Kidney tubule cell (primary cell): ENCODE measurements around the gene KHDC1.
"Not testable (repeated sequence)": the region's sequence is repeated elsewhere in the genome, so short reads cannot be mapped to it uniquely, and the experiment has no call there.

Experiments
- DNase-seq: peaks from one replicate; pipeline ENCODE4 v3.0.0-alpha.2; 2018; ENCODE audit warnings: low spot score

KHDC1 gene

DNA sequence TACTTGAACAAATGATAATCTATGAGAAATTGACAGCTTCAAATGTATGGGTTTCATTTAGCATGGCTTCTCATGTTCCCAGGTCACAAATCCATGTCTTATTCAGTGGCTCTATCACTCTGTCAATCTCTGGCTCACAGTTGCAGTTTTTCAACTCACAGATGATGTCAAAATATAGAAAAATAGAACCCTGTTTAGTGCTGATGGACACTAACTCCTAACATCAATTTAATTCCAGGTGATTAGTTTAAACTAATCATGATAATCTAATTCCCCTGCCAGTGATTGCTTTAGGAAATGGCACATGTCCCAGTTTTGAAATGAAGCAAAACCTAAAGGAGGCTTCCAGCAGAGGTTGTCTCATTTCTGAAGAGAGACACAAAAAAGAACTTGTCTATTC lies 13.0 kb downstream of the KHDC1 start:
- no peak for DNase-seq

DNA sequence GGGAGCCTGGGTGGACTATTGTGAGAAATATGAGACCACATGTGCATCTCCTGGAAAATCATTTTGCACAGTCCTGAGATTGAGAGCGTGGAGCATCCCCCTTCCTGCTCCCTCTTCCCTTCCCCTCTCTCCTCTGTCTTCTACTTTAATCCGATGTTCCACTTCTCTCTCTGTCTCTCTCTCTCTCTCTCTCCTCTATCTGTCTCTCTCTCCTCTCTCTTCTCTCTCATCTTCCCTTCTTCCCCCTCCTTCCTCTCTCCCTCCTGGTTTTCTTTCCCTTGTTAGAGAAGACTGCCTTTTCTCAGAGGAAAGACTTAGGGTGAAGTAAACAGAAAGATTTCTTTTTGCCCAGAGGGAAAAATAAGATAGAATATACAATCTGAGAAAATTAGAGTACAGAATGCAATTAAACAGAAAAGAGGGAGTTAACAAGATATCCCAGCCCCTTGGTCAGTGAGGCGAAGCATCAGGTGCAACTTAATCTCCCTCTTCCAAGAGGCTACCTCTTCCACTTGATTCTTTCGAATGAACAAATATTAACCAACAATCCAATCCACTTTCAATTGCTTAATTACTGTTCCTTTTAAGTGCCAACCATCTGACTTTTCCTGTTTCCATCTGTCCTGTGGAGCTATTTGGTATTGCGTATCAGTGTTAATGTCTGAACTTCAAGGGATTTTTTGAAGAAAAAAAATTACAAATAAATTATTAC lies 14.6 kb downstream of the KHDC1 start:
- DNase-seq = no peak

DNA sequence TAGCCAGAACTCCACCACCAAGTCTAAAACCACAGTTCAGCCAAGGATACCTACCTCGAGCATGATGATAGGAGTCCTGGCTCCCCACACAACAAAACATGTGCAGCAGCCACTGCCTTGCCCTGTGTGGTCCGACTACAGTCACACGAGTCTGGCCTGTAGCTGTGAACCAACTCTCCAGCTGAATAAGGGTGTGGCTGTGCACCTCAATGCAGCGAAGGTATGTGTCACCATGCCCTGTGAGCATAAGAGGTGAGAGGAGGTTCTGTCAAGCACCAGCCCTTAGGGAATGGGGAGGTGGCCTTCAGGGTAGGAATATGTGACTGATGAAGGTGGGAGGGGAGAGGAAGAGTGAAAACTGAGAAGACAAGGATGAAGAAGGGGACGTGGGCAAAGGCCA lies 21.0 kb downstream of the KHDC1 start:
- no peak for DNase-seq

DNA sequence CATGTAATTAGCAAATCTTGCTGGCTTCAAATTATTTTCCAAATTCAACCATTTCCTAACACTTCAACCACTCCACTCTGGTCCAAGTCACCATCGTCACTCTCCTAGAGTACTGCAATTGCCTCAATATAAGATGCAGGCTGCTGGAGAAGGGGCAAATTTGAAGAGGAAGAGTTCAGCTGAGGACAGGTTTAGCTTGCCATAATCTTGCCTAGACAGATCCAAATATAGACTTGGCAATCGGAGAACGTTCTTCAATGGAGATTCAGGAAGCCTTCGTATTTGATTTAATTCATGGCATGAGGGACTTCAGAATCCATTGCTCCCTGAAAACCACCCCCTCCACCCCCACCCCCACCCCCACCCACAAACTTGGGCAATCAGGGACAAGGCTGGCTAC lies 22.3 kb downstream of the KHDC1 start:
- no peak for DNase-seq

DNA sequence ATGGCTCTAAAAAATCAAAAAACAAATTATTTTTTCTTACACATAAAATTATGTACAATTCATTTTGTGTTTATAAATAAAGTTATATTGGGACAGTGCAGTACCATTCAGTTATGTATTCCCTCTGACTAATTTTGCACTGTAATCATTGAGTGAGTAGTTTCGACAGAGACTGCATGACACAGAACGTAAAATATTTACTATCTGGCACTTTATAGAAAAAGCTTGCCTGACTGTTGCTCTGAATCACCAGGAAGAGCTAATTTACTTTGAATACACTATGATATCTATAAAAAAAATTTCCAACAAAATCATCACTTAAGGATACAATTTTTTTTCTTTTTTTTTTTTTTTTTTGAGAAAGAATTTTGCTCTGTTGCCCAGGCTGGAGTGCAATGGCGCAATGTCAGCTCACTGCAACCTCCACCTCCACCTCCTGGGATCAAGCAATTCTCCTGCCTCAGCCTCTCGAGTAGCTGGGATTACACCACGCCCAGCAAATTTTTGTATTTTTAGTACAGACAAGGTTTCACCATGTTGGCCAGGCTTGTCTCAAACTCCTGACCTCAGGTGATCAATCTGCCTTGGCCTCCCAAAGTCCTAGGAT lies 26.7 kb downstream of the KHDC1 start:
- DNase-seq = peak; percentile 89

DNA sequence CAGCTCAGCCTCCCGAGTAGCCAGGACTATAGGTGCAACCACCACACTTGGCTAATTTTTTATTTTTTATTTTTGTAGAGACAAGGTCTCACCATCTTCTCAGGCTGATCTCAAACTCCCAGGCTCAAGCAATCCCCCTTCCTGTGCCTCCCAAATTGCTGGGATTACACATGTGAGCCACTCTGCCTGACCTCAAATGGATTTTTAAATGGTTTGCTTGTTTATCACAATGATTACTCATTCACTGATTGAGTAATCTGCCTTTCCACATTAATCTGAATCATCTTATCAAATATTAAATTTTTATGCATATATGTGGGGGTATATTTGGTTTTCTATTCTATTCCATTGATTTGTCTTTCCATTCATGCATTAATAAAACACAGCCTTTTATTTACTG lies 28.3 kb downstream of the KHDC1 start:
- DNase-seq = peak; percentile 46

DNA sequence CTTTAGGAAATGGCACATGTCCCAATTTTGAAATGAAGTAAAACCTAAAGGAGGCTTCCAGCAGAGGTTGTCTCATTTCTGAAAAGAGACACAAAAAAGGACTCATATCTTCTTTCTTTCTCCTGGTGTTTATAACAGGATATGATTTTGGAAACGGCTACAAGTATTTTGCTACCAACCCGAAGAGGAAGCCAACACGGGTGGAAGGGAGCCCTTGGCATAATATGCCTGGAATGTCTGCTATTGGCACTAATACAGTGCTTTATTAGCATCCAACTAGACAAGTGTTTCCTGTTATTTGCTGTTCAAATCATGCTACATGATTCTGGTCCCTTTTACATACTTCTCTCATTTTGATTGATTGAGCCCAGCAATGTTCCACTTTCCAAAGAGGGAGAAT lies 29.0 kb downstream of the KHDC1 start:
- not testable (repeated sequence) for DNase-seq

DNA sequence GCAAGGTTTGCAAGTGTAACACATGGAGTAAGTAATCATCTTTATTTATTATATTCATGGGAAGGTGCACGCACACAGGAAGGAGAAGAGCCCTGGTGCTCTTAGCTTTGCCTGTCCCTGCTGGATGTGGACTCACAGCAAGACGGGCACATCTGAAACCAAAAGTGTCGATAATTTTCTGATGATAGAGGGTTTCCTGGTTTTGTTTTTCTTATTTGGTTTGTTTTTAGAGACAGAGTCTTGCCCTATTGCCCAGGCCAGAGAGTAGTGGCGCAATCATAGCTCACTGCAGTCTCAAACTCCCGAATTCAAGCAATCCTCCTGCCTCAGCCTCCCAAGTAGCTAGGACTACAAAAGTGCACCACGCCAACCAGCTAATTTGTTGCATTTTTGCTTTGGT lies 29.9 kb downstream of the KHDC1 start:
- DNase-seq = no peak

DNA sequence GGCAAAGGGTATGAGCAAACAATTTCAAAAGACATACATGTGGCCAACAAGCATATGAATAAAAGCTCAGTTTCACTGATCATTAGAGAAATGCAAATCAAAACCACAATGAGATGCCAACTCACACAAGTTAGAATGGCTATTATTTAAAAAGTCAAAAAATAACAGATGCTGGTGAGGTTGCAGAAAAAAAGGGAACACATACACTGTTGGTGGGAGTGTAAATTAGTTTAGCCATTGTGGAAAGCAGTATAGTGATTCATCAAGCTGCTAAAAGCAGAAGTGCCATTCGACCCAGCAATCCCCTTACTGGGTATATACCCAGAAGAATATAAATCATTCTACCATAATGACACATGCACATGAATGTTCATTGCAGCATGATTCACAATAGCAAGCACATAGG lies 31.0 kb downstream of the KHDC1 start:
- no peak for DNase-seq

DNA sequence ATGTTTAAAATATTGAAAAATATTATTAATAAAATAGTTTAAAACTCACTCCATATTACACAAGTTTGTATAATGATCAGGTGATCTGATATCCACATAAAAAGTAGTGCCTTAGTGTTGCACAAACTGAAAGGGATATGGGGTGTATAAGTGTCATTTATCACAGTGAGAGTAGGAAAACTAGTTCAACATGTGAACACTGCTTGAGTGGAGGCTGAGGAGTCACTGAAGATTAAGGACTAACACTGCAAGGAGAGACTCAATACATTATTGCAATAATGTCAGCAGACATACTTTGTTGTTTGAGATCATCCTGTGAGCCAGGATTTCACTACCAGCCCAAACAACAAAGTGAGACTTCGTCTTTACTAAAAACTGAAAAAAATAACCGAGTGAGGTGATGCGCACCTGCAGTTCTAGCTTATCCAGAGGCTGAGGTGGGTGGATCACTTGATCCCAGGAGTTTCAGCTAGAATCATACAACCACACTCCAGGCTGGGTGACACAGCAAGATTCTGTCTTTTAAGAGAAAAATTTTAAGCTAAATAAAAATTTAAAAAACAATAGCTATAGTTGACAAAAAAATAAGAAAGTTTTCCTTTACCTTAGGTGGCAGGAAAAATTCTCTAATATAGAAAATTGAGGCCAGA lies 35.3 kb downstream of the KHDC1 start:
- no peak for DNase-seq

DNA sequence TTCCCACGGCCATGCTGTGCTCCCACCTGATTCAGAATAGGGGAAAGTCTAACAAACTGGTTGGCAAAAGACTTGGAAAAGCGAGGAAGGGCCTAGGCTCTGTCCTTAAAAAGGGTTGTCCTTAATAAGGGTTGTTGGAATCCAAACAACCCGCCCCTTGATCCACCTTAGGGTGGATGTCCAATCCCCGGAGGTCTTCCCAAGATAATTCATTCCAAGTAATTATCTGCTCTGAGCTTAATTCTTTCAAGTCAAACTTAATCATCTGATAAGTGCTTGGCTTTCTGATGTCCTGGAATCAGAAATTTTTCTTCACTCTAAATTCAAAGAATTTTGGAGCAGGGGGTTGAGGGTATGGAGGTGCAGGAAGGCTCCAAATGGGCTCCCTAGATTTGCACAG lies 37.6 kb downstream of the KHDC1 start, which contains the start of gene KHDC1L:
TSS of gene KHDC1L (minus strand) at position 101 of the 400 bp plus-strand sequence. CDS start at position 13, 88 bp downstream.
- DNase-seq = no peak

DNA sequence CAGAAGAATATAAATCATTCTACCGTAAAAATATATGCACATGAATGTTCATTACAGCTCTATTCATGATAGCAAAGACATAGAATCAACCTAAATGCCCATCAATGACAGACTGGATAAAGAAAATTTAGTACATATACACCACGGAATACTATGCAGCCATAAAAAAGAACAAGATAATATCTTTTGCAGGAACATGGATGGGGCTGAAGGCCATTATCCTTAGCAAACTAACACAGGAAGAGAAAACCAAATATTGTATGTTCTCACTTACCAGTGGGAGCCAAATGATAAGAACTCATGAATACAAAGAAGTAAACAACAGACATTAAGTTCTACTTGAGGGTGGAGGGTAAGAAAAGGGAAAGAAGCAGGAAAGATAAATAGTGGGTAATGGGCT lies 46.1 kb downstream of the KHDC1 start:
- DNase-seq = no peak

DNA sequence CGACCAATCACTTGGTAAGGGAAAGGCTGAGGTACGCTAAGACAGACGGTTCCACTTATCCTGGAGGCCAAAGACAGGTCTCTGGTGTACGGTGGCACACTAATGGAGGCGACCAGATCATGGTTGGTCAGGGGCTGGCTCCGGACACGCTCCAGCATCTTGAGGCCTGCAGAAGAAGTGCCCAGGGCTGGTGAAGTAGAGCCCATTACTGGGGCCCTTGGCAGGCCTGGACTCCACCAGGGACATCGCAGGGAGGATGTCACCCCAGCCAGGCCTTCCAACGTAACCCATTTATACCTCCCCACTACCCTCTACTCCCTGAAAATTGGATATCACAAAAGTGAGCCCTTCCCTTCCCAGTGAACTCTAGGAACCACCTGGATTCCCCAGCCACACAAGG lies 53.9 kb downstream of the KHDC1 start:
- DNase-seq = no peak

DNA sequence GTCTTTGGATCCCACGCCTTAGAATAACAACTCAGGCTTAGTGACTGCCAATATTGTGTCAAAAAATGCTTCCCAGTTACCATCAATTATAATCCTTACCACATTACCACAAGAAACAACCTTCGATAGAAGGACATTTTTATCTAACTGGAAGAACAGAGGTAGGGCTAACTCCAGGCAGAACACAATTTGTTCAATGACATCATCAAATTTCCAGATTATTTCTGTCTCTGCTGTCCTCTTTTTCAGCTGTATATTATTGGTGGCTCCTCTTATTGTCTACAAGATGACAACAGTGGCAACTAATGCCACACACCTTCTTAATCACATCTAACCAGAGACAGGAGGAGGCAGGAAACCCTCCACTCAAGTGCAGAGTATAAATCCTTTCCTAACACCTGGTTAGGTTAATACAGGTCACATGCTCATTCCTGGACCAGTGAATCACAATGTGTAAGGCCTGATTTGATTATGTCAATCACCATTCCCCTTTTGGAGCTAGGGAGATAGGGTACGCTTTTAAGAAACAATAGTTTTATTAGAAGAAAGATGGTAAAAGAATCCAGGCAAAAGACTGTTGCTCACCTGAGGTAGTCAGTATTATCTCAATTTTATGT lies 55.7 kb downstream of the KHDC1 start:
- peak; percentile 21 for DNase-seq

DNA sequence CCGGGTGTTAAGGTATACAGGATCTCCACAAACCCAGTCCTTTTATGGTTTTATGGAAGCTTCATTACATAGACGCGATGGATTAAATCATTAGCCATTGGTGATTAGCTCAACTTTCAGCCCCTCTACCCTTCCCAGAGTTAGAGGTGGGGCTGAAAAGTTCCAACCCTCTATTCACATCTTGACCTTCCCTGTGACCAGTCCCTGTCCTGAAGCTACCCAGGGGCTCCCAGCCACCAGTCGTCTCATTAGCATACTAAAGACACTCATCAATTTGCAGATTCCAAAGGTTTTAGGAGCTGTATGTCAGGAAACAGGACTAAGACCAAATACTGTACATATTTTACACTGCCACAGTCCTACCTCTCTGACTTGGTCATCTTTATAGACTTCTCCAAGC lies 58.7 kb downstream of the KHDC1 start:
- DNase-seq = no peak

DNA sequence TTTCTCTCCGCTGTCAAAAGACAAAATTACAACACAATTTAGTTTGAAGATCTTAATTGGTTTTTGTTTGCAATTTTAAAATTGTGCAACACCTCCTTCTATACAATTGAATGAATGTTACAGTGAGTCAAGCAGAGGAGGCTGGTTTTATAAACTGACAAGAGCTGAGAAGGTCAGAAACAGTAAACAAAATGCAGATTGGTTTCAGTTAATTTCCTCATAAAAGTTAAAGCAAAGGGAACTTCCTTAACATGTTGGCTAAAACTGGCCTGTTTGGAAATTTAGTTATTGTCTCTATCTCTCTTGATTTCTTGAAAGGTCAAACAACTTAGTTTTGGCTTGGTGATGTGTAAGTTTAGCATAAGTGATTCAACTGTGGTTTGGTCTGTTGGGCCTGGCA lies 59.9 kb downstream of the KHDC1 start:
- no peak for DNase-seq

DNA sequence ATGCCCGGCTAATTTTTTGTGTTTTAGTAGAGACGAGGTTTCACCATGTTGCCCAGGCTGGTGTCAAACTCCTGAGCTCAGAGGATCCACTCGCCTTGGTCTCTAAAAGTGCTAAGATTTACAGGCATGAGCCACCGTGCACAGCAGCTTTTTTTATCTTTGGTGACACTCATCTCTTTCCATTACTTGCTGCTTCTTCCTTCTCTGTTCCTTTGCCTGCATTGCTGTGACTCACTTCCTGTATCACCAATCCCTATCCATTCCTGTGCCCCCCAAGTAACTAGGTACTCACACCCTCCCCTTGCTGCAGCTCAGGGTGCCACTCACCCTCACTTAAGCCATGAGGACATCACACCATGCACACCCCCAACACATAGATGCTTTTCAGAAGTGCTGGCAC lies 62.3 kb downstream of the KHDC1 start:
- peak; percentile 28 for DNase-seq

DNA sequence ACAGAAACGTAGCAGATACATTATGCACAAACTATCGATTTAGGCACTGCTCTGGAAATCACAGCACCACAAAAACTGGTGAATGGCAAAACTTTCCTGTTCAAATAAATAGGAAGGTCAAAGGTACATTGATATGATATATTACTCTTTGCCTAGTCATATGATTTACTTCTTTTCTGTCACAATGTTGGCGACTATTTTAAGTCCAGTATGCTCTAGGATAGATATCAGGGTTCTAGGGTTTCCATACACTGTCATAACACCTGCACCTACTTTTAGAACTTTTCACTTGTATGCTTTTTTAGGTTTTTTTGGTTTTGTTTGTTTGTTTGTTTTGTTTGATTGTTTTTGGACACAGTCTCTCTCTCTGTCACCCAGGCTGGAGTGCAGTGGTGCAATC lies 62.7 kb downstream of the KHDC1 start:
- DNase-seq = no peak

DNA sequence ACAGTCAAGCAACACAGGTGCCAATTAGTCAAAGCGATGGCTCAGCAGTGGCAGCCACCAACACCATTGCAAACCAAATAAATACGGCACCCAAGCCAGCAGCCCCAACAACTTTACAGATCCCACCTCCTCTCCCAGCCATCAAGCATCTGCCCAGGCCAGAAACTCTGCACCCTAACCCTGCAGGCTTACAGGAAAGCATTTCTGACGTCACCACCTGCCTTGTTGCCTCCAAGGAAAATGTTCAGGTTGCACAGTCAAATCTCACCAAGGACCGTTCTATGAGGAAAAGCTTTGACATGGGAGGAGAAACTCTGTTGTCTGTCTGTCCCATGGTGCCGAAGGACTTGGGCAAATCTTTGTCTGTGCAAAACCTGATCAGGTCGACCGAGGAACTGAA lies 68.3 kb downstream of the KHDC1 start:
- DNase-seq = no peak

DNA sequence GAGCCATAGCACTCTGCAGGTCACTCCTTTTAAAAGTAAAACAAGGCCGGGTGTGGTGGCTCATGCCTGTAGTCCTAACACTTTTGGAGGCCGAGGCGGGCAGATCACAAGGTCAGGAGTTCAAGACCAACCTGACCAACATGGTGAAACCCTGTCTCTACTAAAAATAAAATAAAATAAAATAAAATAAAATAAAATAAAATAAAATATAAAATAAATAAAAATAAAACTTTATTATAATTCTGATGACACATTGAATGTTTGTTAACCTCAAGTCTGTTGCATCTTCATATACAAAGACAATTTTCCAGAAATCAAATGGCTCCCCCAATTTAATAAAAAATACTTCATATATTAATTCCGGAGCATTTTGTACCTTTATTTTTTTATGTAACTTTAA lies 69.7 kb downstream of the KHDC1 start:
- DNase-seq = not testable (repeated sequence)
